Testis (tissue), 2 donors: ENCODE measurements around the gene ZFYVE1.

Experiments used
- POLR2A ChIP-seq: fragments of 450-650 bp; IDR thresholded peaks from one replicate; pipeline ENCODE4 v1.6.1; 2017; ENCODE audit warnings: antibody characterized with exemption, mild to moderate bottlenecking, moderate library complexity
- TF ChIP-seq, protein P1 (sequence below), 3 experiments: fragments of 450-650 bp in 2 of 3; fragments of 200-600 bp in 1 of 3; sonication (generic) in 1 of 3; IDR thresholded peaks; one replicate each; pipeline ENCODE4 v1.5.1; 2016 to 2019; ENCODE audit warnings: antibody characterized with exemption in 3 of 3, mild to moderate bottlenecking in 2 of 3, moderate library complexity in 1 of 3

DNA sequence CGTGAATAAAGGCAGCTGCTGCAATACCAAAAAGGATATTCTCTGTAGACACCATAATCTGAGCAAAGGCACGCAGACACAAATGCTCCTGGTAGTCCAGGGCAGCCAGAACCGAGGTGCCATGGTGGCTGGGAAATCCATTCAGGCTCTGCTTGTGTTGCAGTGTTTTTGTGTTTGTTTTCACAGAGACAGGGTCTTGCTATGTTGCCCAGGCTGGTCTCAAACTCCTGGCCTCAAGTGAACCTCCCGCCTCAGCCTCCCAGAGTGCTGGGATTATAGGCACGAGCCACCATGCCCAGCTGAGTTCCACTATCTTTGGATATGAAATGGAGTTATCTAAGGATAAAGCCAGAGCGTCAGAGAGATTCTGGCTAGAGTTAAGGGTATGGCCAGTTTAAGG is 60.9 kb downstream of the ZFYVE1 start:
- TF ChIP-seq, protein P1, sequence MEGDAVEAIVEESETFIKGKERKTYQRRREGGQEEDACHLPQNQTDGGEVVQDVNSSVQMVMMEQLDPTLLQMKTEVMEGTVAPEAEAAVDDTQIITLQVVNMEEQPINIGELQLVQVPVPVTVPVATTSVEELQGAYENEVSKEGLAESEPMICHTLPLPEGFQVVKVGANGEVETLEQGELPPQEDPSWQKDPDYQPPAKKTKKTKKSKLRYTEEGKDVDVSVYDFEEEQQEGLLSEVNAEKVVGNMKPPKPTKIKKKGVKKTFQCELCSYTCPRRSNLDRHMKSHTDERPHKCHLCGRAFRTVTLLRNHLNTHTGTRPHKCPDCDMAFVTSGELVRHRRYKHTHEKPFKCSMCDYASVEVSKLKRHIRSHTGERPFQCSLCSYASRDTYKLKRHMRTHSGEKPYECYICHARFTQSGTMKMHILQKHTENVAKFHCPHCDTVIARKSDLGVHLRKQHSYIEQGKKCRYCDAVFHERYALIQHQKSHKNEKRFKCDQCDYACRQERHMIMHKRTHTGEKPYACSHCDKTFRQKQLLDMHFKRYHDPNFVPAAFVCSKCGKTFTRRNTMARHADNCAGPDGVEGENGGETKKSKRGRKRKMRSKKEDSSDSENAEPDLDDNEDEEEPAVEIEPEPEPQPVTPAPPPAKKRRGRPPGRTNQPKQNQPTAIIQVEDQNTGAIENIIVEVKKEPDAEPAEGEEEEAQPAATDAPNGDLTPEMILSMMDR (IDR thresholded peaks at IDR 0.05): no peak
- TF ChIP-seq POLR2A: no peak
